GM03348 (cell line): ENCODE data around the gene DLK1.

Experiments
- DNase-seq: peaks from one replicate; pipeline ENCODE4 v3.0.0; 2012; ENCODE audit warnings: low spot score

Gene DLK1

DNA sequence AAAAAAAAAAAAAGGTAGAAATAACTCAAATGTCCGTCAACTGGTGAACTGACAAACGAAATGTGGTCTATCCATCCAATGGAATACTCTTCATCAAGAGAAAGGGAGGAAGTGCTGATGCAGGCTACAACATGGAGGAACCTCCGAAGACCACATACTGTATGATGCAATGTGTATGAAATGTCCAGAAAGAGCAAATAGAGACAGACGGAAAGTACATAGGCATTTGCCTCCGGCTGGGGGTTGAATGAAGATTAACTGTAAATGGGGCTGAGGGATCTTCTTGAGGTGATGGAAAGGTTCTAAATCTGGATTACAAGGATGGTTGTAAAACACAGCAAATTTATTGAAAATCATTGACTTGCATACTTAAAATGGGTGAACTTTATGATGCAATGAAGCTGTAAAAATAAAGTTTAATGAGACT, 35.4 kb downstream of the DLK1 start:
- DNase-seq: no peak

- DNase-seq: no peak
Measured at GRCh38 chr14:100762901-100763300, 36.2 kb downstream of the DLK1 start.

- DNase-seq: no peak
Measured at GRCh38 chr14:100764471-100765115, 37.9 kb downstream of the DLK1 start.

DNA sequence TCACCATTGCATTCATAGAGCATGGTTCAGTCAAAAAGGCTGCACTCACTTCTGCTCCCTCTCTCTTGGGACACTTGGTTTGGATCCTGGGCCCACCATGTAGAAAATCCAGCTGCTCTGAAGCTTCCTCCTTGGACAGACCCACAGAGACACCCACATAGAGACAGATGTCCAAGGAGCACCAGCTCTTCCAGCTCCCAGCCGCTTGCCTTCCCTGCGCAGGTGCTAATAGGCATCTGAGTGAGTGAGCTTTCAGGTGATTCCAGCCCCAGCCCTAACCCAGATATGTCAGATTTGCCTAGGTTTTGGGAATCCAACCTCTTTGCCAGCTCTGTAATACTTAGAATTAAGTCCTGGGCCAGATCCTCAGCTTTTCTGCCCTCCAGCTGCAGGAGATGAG, 38.6 kb downstream of the DLK1 start:
- DNase-seq: no peak

- DNase-seq: no peak
Measured at GRCh38 chr14:100765991-100766390, 39.3 kb downstream of the DLK1 start.

- no peak for DNase-seq
Measured at GRCh38 chr14:100767003-100767787, 40.5 kb downstream of the DLK1 start.

GRCh38 chr14:100767788-100768536, 41.3 kb downstream of the DLK1 start:
- no peak for DNase-seq

DNA sequence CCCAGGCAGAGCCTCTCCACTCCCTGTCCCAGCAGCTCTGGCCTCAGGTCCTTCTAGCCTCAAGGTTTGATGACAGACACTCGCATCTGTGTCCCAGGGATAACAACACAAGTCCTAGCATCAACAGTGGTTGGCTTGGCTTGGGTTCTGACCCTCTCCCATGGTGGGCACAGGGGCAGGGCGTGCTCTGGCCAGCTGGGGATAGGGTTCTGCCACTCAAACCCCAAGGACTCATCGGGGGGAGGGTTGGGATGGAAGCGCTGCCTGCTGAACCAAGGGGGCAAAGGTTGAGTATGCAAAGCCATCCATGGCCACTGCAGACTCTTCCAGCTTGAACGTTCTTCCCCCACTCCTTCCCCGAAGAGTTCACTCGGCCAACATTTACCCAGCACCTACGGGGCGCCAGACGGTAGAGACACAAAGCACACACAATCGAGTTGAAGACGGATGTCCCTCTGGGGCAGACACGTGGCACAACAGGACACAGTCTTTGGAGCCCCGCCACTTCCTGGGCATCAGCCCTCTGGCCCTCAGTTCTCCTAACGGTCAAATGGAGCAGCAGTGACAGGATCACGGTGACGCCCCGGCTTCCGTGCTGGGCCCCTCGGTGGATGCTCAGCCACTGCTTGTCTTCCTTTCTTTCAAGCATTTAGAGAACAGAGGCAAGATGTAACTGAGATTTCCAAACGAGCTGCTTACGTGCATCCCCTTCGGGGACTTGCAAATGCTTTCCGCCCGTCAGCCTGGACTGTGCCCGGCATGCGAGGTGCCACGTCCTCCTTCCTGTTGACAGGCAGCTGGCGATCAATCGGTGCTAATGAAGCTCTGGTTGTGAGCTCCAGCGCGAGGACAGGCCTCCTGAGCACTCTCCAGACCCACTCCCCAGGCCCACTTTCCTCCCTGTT, 42.6 kb downstream of the DLK1 start:
- DNase-seq: no peak

DNA sequence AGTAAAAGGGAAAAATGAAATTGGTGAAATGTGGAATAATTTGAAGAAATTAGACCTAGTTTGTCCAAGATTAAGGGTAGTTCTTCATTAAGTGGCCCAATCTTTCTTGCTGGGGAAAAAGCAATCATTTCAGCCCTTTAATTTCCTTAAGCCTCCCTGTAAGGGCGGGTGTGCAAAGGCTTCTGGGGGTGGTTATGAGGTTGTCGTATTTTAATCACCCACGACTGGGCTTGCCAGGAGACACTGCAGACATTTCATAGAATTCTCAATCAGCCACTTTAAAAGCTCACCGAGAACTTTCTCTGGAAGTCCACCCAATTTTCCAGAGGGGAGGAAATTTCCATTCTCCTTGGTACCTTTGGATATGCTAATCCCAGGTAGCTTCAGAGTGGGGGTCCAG, 43.4 kb downstream of the DLK1 start:
- DNase-seq: no peak

DNA sequence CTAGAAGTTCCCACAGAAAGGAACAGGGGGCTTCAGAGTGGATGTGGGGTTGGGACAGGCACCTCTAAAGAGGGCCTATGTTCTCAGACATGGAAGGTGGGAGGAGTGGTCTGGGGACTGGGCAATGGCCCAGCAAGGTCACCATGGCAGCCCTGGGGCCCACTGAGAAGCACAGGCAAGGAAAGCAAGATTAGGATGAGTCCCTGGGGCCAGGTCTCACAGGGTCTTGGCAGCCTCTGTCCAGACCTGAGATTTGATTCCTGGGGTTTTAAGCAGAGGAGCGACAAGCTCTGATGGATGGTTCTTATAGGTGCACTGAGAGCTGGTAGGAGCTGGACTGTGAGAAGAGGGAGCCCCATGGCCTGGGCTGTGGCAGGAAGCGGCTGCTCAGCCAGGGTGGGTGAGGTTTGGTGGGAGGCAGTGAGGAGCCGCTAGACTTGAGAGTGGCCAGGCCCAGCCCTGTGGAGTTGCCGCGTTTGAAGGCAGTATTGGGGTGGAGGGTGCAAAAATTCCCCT, 44.0 kb downstream of the DLK1 start:
- no peak for DNase-seq

DNA sequence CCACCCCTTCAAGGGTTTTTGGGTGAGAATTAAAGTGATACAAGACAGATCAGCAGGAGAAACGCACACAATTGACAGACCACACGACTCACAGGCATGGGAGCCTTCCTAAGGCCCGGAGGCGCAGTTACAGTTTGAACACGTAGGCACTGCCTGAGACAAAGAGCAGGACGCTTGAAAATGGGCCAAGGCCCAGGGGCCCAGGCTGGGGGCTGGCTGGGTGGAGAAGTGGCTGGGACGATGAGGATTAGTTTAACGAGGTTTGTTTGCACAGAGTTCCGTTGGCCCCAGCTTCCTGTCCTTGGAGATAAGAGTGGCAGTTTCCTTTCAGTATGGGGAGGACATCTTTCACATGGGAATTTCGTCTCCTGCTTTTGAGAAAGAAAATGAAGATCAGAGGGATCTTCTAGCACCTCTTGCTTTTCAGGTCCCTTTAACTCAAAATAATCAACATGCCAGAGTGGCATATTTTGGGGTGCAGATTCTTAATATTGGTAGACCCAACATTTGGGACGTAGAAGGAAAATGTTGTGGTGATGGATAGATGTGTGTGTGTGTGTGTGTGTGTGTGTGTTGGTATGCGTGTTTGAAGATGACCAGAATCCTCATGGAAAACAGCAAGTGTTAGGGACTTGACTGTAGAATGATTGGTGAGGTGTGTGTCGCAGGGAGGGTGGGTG, 44.6 kb downstream of the DLK1 start:
- no peak for DNase-seq

DNA sequence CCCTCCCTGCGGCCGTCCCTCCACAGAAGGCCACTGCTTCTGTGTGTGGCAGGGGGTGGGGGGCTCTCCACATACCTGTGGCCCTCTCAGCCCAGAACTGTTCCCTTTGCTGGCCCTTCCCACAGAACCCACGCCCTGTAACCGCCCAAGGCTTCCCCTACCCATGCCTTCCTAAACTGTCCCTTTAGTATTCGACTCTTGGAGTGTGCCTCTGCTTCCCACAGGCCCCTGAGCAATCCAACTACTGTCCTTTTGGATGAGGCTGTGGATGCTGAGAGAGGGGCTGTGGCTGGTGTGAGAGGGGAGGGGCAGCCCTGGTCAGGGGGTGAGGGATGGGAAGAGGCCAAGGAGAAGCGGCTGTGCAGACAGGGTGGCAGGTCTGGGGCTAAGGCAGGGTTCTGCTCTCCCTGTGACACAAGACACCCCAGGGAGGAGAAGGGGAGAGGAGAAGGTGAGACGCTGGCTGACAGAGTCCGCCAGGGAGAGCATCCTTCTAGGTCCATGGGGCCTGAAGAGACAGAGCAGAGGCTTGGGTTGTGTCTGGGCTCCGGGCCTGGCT, 46.0 kb downstream of the DLK1 start:
- DNase-seq: no peak

- no peak for DNase-seq
Measured at GRCh38 chr14:100773331-100774163, 46.9 kb downstream of the DLK1 start.

DNA sequence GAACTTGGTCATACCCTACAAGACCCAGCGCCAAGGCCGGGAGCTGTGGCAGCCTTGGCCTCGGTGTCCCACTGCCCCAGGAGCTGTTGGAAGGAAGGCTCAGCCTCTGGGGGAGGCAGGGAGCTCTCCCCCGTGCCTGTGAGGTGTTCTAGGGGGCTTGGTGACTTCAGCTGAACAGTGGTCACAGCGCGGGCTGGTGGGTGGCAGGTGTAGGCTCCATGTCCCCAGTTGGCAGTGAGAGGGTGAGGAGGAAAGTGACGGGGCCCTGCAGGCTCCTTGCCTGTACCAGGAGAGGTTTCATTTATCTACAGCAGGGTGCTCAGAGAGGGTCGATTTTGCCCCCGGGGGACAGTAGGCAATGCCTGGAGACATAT, 47.5 kb downstream of the DLK1 start:
- DNase-seq: no peak

GRCh38 chr14:100775351-100775830, 48.7 kb downstream of the DLK1 start:
- DNase-seq: peak; percentile 3

- DNase-seq: no peak
Measured at GRCh38 chr14:100775831-100776591, 49.3 kb downstream of the DLK1 start.

DNA sequence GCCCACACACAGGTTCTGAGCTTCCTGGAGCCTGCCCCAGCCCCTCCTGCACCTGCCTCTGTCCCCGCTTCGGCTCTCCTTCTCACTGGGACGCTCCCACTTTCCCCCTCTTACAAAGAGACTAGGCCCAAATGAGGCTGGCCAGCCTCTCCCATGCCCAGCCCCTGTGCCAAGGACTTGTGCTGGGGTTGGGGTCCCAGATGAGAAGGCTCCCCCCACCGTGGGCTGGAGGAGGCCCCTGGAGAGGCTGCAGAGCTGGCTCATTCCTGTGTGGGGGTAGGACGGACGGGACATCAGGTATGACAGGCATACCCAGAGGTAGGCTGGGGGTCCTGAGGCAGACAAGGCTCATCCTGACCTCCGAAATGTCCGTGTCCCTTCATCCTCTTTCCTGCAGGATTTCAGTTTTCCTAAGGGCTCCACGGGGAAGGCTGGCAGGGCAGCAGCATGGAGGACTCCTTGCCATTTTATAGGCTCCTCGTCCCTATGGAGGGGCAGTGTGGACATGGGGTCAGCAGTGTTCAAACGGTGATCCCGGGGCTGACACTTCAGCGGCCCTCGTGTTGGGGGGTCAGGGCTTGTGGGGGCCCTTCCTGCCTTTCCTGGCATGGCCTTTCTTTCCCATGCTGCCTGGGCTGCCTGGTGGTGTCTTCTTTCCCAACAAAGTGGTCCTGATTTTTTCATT, 50.1 kb downstream of the DLK1 start:
- no peak for DNase-seq

GRCh38 chr14:100777366-100777817, 50.7 kb downstream of the DLK1 start:
- DNase-seq: no peak
